COLO668 (cell line): ENCODE data around the gene AGL.
A peak's percentile ranks its signal among the peaks of the same experiment; 100 is the strongest.
"Not testable (repeated sequence)": the region's sequence is repeated elsewhere in the genome, so short reads cannot be mapped to it uniquely, and the experiment has no call there.

Source experiments
- DNase-seq: peaks from one replicate; lab custom pipeline; 2025; ENCODE audit not compliant: unreplicated experiment; lab: John Stamatoyannopoulos, UW

AGL gene

DNA sequence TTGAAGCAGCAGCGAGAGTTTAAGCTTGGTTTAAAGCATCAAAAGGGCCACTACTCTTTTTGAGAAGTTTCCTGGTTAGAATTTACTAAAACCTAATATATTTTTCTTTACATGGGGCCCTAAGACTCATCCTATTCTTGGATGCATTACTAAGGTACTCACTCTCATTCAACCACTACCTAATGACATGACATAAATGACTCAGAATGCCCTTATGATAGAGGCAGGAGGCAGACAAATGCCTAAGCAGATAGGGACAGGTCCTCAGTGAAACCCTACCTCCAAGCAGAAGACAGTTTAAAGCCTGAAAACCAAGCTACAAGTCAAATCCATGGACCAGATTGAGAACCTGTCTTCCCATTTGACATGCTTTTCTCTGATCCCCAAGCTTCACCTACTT, 85.4 kb downstream of the AGL start:
- DNase-seq, result no peak

DNA sequence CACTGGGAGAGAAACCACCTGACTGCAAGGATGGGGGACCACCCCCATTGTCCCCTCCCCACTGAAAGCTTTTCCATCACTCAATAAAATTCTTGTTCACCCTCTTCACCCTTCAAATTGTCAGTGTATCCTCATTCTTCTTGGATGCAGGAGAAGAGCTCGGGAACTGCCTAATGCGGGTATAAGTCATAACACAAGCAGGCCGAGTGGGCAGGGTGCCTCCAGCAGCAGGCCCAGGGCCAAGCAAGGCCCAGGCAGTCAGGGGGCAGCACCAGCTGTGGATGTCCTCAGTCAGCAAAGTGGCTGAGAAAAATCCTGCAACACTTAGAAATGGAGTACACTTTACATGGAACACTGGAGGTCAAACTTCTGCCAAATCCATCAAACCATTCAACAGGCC, 85.9 kb downstream of the AGL start:
- DNase-seq, result no peak

DNA sequence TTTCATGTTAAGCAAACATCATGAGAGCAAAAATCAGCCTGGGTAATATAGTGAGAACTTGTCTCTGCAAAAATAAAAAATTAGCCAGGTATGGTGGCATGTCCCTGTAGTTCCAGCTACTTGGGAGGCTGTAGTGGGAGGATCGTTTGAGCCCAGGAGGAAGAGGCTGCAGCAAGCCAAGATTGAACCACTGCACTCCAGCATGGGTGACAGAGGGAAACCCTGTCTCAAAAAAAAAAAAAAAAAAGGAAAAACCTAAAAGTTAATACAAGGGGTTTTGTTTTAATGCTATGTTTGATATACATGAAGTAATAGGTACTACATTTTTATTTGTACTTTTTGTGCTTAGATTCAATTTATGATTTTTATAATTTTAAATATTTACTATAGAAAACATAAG, 92.6 kb downstream of the AGL start:
- DNase-seq, result no peak

DNA sequence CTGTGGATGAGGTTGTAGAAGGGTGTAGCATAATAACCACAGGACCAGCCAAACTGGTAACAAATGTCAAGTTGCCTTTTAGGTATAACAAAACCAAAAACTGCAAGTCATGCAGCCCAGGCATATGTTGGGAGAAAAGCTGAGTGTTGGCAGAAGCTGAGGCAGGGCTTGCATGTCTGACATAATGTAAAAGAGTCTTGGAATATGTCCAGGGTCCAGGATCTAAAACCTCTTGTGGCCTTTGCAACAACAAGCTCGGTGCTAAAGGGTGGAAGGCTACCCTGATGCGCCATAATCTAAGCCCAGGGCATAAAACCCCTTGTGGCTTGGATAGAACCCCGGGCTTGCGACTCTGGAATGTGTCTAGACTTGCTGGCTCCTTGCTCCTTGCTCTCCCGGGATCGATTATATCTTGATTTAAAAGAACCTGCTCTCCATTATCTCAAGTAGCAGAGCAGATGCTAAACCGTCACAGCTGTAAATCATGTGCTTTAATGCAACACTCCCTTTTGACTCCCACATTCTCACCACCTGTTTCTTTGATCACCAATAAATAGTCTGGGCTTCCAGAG, 93.1 kb downstream of the AGL start:
- DNase-seq, result no peak

DNA sequence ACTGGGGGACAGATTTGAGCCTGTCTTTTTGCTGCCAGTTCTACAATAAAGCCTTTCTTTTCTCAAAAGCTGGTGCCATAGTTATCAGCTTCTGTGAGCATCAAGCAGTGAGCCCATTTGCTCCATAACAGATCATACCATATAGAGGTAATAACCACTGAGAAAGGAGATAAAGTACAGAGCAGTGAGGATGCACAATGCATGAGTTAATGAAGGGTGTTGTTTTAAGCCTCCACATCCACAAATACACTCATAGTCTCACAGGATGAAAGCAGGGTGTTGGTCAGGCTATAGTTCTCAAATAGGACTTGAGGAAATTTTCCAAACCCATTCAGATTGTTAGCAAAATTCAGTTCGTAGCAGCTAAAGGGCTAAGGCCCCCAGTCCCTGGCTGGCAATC, 94.0 kb downstream of the AGL start:
- no peak for DNase-seq

DNA sequence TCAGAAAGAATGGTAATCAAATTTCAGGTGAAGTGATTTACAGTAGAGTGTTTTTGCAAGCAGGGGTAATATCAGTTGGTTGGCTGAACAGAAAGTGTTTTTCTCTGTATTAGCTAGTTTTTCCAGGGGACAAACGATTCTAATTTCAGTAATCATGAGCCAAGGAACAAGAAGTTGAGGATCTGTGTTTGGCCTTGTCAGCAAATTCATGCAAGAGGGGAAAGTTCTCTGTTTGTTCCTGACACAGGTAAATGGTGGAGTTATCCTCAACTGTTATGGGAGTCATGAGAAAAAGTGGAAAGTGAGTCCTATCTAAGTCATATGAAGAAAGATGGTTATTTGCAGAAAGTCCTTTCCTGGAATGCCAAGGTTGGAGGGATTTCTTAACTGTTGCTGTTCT, 95.0 kb downstream of the AGL start:
- DNase-seq, result no peak

DNA sequence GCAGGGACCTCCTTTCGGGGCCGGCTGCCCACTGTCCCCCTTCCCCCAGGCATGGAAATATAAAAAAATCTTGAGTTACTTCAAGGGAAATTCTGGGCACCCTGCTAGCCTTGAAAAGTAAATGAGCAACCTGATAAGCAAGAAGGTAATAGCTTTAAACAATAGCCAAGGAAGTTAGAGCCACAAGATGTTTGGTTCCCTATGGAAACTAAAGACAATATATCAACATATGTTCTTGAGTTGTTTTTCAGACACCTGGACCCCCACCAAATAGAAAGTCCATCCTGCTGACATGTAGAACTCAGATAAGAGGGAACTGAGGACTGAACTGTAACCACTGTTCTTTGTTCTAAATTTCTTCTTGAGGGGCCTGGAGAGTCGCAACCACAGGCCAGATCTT, 100.3 kb downstream of the AGL start:
- DNase-seq, result no peak

DNA sequence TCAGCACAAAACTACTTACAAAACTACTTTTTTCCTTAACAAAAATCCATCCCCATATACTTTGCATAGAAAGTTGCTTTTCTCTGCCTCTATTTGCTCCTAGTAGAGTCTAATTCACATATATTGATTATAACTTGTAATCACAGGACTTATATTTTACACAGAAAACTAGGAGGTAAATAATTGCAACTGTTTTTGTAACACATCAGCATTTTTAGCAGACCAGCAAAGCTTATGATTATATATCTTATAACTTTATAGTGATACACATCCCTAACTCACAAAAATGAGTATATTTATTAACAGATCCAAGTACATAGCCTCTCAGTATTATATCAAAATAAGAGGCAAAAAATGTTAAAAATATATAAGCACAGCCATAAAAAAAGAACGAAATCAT, 102.4 kb downstream of the AGL start:
- no peak for DNase-seq

DNA sequence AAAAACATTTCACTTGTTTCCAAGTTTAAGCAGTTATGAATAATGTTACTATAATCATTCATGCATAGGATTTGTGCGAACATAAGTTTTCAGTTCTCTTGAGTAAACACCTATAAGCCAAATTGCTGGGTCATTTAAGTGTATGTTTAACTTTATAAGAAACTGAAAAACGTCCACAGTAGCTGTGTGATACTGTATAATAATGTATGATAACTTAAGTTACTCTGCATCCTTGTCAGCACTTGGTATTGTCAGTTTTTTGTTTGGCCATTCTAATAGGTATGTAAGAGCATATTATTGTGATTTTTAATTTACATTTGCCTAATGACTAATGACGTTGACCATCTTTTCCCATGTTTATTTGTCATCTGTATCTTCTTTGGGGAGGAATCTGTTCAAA, 105.2 kb downstream of the AGL start:
- no peak for DNase-seq

DNA sequence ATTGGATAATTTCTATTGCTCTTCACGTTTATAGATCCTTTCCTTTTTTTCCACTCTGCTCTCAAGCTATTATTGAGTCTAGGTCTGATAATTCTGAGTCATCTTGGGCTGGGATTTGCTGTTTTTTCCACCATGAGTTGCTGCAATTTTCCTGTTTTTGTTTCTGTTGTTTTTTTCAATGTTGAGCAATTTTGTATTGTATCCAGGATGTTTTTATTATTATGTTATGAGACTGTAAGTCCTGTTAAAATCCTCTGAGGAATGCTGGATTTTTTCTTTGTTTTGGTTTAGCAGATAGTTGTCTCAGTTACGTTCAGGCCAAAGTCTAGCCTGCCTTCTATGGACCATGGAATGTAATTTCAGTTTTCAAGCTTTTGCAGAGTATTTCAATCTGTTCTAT, 106.6 kb downstream of the AGL start:
- DNase-seq, result no peak

DNA sequence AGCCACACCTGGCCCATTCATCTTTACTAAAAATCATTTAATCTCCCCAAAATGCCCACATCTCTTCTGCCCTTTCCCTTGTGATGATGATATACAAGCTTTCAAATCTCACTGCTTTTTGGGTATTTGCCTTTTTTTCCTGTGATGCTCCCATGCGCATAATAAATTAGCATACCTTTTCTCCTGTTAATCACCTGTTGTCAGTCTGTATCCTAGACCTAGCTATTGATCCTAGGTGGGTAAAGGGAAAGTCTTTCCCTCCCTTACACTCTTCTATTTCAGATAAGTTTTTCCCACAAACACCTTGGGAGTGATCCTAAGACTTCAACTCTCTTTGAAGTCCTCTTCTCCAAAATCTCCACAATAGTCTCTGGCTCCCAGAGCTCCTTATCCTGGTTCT, 107.7 kb downstream of the AGL start:
- no peak for DNase-seq

DNA sequence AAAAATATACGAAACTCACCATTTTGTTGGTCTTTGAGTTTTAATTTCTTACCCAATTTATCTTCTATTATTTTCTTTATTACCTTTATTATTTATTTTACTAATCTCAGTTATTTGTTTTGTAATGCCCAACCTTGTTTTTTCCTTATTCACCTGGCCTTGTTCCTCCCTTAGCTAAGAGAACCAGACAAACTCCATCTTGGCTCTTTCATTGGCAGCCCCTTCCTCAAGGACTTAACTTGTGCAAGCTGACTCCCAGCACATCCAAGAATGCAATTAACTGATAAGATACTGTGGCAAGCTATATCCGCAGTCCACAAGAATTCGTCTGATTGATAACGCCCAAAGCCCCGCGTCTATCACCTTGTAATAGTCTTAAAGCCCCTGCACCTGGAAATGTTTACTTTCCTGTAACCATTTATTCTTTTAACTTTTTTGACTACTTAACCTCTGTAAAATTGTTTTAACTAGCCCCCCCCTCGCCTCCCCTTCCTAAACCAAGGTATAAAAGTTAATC, 109.1 kb downstream of the AGL start:
- DNase-seq, result not testable (repeated sequence)

DNA sequence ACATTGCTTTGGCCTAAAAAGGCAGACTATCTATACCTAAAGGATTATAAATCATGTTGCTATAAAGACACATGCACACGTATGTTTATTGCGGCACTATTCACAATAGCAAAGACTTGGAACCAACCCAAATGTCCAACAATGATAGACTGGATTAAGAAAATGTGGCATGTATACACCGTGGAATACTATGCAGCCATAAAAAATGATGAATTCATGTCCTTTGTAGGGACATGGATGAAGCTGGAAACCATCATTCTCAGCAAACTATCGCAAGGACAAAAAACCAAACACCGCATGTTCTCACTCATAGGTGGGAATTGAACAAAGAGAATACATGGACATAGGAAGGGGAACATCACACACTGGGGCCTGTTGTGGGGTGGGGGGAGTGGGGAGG, 110.1 kb downstream of the AGL start:
- not testable (repeated sequence) for DNase-seq

DNA sequence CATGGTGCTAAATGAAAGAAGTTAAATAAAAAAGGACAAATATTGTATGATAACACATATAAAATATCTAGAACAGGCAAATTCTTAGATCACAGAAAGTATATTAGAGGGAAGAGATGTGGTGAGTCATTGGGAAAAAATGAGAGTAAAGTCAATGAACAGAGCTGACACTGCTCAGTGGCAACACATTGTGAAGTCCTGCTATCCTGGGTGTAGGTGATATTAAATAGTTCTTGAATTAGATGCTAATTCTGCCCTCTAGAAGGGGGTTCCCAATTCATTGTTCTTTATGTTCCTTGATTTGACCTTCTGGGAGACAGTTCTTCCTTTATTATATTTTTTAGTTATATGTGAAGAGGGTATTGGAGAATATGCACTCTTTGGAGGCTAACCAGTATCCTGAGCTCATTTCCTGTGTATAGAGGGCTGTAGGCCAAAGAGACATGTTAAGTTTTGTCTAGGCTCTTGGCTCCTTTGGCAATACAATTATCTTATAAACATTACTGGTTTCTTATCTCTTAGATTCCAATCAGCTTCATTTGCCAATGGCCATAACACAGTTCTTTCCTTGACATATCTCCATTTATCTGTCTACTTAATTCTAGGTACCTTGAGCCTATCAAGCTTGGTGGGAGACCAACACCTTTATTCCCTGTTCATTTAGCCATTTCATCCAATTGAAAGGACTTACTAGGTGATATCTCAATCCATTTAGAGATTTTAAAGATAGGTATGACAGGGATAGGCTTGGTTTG, 113.1 kb downstream of the AGL start:
- DNase-seq, result no peak

DNA sequence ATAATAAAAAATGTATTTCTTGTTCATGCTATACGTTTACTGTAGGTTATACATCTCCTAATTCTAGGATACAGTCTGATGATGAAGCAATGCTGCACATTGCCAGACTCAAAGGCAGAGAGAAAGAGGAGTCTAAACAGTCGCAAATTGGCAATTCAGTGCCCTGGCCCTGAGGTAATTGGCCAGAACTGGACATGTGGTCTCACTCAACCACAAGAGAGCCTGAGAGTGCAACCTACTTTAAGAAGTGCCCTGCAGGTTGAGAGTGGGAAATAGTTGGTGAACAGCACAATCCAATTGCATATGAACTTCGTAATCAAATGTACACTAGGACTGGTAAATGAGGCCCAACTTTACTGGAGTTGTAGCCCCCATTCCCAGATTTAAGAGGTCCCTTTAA, 114.6 kb downstream of the AGL start:
- DNase-seq, result no peak

DNA sequence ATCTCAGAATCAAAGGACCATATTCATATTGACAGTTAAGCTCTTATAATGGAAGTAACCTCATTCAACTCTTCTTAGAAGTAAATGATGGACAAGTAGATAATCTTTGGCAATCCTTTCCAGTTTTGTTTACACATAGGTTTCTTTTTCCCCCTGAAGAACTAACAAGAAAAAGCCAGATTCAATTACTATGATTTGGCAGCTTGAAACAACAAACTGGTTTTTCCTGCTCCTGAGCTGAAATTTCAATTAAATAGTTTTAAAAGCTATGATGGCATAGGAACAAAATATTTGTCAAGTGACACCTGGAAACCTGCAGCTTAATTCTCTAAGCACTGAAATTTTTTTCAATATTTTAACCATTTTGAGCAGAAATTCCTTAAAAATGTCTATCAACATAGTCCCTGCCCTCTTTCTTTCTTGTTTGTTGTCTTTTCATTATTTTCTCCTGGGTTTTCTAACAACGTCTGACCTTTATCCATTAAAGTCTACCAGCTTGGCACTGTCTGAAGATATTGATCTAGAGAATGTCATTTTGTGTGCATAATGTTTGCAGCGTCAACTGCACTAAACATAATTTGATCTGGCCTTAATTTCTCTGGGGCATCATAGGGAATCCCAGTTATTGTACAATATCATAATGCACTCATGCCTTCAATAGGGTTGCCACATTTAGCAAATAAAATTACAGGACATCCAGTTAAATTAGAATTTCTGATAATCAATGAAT, 115.7 kb downstream of the AGL start:
- no peak for DNase-seq

DNA sequence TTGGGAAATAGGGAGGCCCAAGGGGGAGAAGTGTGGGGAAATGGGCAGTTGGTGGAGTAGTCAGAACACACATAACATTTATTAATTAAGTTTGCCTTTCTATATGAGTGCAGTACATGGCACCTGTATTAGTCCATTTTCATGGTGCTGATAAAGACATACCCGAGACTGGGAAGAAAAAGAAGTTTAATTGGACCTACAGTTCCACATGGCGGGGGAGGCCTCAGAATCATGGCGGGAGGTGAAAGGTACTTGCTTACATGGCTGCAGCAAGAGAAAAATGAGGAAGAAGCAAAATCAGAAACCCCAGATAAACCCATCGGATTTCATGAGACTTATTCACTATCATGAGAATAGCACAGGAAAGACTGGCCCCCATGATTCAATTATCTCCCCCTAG, 118.1 kb downstream of the AGL start:
- DNase-seq, result no peak

DNA sequence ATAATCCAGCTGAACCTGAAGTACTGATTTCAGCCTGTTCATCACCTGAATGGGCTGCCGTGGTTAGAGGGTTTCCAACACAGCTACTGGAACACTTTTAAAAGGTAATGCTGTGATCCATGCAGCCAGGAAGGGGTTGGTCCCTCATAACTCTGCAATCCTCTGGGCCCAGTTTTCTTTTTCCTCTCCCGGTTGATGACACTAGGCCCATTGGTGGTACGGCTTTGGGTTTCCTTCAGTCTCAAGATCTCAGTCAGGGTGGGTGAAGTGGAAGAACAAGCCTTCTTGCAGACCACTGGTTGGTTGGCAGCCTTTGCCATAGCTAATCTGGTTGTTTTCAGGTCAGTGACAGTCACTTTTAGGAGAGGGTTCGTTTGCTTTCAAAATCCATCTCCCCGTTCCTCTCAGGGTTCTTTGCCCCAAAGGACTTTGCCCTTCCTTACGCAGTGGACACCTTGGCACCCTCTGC, 119.1 kb downstream of the AGL start:
- peak; percentile 46 for DNase-seq

DNA sequence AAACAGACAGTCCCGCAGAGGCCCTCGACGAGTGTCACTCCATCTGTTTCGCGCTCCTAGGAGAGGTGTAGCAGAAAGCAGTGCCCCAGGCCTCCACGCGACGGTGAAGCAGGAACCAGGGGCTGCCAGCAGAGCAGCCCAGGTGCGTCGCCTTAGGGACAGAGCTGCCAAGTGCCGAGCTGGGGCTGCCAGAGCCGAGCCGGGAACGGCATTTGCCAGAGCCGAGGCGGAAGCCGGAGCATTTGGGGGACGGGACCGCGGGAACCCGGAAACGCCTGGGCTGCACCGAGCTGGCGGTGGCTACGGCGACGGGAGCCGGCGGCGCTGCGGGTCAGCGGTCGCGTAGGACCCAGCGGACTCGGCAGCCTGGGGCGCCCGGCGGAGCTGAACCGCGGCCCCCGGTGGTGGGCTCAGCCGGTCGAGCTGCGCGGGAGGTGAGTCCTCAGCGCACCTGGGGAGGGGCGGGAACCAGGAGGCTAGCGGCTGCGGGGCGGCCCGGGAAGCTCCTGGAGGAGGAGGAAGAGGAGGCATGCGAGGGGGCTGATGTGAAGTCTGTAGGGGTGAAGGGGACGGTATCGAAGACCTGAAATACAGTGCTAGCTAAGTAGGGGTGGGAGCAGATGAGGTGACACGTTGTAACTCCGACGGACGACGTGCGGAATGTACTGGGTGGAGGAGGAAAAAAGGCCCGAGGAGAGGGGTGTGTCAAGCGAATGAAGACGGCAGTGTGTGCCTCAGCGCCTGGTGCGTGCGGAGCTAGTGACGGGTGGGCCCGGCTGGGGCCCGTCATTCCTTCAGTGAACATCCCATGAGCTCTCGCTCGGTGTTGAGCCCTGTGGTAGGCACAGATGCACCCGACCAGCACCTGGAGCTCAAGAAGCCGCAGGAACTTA, 119.8 kb downstream of the AGL start, which contains the start of gene SLC35A3:
Gene SLC35A3 (plus strand): TSS at position 268 of the 893 bp plus-strand sequence. CDS start 23,559 bp downstream, outside the sequence.
- DNase-seq, result peak; percentile 94

DNA sequence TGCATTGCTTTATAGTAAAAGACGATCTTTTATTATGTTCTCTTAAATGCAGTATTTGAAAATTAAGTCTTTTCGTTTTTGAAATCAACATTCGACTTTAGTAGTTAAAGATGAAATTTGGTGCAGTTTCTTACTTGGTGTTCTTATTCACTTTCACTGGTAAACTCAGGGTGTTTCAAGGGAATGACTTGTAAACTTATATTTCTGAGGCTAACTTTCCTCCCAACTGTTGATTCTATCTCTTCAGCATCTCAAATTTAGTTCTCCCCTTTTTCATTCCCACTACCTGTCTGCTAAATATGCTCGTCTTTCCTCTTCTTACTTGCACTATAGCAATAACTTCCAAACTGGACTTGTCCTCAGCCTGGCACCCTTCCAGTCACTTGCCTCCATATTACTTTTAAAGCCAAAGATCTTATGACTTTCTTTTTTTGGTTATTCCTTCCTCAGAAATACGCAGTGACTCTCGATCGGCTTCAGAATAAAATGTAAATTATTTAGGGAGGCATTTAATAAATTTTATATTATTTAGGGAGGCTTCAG, 120.6 kb downstream of the AGL start:
- no peak for DNase-seq

DNA sequence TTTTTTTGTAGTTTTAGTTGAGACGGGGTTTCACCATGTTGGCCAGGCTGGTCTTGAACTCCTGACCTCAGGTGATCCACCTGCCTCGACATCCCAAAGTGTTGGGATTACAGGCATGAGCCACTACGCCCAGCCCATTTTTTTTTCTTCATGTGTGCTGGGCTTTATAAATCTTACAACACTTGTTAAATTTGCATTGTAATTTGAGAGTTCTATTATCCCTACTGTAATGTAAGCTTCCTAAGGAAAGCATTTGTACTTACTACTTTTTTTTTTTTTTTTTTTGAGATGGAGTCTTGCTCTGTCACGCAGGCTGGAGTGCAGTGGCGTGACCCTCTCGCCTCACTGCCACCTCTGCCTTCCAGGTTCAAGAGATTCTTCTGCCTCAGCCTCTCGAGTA, 121.9 kb downstream of the AGL start:
- not testable (repeated sequence) for DNase-seq
